Measurements from ENCODE around the gene KCNK15.
"Not testable (repeated sequence)": the region's sequence is repeated elsewhere in the genome, so short reads cannot be mapped to it uniquely, and the experiment has no call there.

The KCNK15 gene

DNA sequence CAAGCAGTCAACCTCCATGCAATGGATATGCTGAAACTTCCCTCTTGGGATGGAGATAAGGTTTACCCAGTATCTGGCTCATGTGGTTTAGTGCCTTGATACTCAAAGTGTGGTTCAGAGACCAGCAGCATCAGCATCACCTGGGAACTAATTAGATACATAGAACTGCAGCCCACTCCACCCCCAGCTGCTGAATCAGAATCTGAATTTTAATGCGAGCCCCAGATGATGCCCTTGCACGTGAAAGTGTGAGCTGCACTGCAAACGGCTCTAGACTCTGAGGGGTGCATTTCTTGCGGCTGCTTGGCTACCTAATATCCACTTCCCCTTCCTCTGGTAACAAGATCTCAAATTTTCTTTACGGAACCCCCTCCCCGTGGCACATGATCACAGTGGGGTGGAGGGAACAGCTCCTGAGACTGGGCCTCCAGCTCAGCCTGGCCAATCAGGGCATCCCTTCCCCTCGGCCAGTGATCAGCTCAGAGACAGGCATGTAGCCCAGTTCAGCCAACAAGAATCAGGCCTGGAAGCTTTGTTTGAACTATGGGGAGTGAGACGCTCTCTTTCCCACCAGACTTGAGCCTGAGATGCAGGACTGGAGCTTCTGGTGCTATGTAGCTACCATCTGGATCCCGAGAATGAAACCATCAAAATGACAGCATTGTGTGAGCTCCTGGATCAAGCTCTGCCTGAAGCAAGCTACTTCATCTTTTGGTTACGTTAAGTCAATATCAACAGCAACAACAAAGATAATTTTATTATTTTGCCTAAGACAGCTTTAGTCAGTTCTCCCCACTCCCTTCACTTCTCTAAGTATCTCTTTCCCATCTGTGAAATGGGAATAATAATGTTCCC is 12.8 kb downstream of the KCNK15 start:
- no peak for DNase-seq (ENCODE audit: low read depth)

GRCh38 chr20:44759595-44759994 is 13.9 kb downstream of the KCNK15 start:
- no peak for DNase-seq (ENCODE audit: low read depth)

GRCh38 chr20:44761423-44761822 is 15.8 kb downstream of the KCNK15 start:
- no peak for DNase-seq (ENCODE audit: low read depth)

DNA sequence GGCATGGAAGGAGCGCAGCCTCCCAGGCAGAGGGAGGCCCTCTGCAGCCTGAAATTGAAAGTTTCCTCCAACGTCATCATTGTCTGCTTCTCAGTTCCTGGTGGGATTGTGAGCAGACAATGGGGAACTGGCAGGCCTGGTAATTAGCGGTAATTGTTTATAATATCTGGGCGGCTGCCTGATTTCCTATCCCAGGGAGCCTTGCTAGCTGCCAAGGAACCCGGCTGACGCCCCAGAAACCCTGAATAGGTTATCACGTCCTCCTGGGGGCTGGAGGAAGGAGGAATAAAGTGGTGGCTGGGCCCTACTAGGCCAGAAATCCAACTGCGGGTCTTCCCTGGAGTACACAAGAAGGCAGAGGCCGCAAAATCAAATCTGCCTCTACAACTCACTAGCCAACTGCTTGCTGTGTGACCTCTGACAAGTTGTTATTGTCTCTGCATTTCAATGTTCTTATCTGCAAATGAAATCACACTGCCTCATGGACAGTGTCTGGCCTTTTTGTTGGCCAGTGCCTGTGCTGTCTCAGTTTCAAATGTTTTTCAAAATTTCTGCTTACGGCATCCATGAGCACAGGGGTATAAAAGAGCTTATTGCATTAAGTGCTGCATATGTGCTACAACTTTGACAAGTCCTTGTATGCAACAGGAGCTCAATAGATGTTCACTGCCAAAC is 16.9 kb downstream of the KCNK15 start:
- DNase-seq (ENCODE audit: low read depth) = no peak

DNA sequence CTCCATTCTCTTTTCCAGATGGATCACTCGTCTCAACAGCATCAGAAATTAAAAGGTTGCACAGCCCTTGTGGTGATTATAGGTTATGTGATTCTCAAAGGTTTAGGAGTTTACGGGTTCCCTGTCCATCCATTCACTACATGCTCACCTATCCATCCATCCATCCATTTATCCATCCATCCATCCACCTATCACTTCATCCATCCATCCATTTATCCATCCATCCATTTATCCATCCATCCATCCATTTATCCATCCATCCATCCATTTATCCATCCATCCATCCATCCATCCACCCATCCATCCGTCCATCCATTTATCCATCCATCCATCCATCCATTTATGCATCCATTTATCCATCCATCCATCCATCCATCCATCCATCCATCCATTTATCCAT is 18.1 kb downstream of the KCNK15 start:
- not testable (repeated sequence) for DNase-seq (ENCODE audit: low read depth)

- no peak for DNase-seq (ENCODE audit: low read depth)
These were observed 19.4 kb downstream of the KCNK15 start for GRCh38 chr20:44765091-44765490.

DNA sequence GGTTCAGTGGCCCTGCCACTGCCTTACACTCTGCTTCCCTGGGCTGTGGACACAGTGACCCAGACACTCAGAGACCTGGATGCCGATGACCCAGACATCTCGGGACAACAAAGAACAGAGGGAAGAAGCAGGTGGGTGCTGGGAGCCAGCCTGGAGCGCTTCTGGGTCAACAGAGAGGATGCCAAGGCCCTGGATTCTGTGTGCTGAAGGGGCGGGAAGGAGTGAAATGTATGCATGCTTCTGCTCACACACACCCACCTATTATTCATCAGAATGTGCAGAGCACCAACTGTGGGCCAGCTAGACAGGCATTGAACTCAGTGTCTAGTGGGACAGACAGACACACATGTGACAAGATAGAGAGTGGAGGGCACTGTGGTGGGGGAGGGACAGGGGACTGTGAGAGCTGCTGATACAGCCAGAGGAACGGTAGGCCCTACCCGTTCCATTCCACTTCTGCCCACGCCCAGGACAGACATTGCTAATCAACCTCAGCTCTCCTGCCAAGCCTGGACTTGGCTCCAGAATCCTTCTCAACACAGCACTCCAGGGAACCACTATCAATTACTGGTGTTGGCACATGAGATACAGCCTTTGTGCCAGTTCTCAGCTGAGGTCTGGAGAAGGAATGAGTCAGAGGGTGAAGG is 20.2 kb downstream of the KCNK15 start:
- no peak for DNase-seq (ENCODE audit: low read depth)

DNA sequence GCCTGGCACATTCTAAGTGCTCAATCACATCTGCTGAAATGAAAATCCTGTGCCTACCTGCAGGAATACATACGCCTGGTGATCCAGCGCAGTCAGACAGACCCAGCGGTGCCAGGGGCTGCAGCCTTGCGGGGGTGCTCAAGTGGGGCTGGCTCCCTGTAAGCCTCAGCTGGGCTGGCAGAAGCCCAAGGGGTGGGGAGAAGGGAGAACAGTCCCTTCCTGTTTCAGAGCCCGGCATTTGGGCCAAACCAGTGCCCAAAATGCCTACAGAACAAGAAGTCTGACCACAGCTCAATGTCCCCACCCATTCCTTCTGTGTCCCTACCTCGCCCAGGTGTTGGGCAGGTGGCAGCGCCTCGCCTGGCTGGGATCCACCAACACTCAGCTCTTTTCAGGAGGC is 22.6 kb downstream of the KCNK15 start:
- no peak for DNase-seq (ENCODE audit: low read depth)

GRCh38 chr20:44768854-44769480 is 23.3 kb downstream of the KCNK15 start:
- DNase-seq (ENCODE audit: low read depth) = no peak

- no peak for DNase-seq (ENCODE audit: low read depth)
These were observed 23.8 kb downstream of the KCNK15 start for GRCh38 chr20:44769481-44769863.

DNA sequence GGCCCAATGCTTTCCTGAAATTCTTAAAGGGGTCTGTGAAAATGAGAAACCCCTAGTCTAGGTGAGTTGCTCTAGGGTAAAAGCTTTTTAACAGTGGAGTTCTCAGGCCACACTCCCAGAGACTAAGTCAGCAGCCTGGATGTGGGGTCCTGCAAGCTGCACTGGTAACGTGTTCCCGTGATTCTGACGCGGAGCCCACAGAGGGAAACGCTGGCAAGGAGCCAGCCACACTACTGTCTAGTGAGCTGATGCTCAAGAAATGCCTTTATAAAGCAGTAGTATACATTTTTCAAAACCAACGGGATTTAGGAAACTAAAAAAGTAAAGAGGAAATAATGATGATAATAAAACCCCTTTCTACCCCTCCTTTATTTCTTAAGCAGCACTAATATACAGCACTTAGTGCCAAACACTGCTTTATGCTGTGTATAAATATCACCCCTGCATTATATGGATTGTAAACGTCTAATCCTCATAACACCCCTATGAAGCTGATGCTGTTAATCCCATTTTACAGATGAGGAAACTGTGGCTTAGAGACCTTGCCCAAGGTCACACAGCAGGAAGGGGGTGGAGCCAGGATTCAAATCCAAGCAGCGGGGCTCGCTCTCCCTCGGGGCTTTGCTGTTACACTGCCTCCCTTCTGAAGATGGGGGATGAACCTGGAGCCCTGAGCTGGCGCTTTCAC is 25.0 kb downstream of the KCNK15 start:
- no peak for DNase-seq (ENCODE audit: low read depth)

- DNase-seq (ENCODE audit: low read depth) = no peak
These were observed 25.5 kb downstream of the KCNK15 start for GRCh38 chr20:44771172-44771535.

GRCh38 chr20:44772636-44773035 is 27.0 kb downstream of the KCNK15 start:
- DNase-seq (ENCODE audit: low read depth) = no peak

GRCh38 chr20:44773070-44773829 is 27.6 kb downstream of the KCNK15 start:
- DNase-seq (ENCODE audit: low read depth) = no peak

DNA sequence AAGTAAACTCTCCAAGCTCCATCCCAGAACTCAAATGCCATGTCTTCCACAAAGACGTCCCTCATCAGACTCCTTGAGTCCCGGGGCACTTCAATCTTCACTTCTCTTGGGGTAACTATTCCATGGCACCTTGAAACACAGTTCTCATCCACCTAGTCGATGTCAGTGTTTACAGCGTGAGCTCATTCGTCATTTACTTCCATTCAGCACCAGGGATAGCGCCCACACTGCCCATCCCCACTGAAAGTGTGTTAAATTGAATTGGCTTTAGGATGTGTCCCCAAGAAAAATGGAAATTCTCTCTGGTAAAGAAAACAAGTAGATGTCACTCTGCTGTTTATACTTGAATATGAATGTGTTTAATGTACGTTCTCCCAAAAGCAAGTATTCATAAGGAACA is 31.3 kb downstream of the KCNK15 start:
- DNase-seq (ENCODE audit: low read depth) = no peak

DNA sequence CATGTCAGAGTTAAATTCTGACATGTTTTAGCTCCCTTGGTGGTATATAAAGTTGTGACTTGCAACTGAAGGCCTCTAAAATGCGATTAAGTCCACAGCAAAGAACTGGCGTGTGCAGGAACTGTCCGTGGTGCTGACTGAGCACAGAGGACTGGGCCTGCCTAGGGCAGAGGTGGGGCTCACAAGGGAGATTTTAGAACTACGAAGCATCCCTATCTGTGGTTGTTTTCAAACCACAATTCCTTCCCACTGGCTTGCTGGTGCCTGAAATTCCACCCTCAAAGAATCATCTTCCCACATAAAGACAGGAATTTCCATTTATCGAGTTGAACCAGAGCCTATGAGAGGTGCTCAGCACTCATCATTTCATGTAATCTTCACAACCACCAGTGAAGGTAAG is 34.6 kb downstream of the KCNK15 start:
- no peak for DNase-seq (ENCODE audit: low read depth)

DNA sequence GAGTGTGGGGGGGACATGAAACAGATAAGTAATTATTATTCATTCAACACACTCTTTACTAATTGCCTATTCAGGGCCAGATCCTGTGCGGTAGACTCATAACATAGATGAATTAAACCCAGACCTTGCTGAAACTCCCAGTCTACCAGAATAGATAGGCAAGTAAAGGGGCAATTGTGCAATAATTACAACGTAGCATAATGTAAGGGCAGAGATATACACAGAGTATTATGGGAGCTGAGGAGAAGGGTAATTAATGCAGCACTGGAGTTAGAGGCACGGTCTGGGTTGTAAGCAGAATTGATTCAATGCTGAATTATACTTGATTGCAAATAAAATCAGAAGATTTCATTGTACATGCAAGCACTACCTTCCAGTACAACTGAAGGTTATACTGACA is 35.5 kb downstream of the KCNK15 start:
- no peak for DNase-seq (ENCODE audit: low read depth)

- DNase-seq (ENCODE audit: low read depth) = no peak
These were observed 36.1 kb downstream of the KCNK15 start for GRCh38 chr20:44781791-44782190.

- no peak for DNase-seq (ENCODE audit: low read depth)
These were observed 39.0 kb downstream of the KCNK15 start for GRCh38 chr20:44784688-44785087.

- DNase-seq (ENCODE audit: low read depth) = no peak
These were observed 40.1 kb downstream of the KCNK15 start for GRCh38 chr20:44785768-44786167.

- DNase-seq (ENCODE audit: low read depth) = no peak
These were observed 41.6 kb downstream of the KCNK15 start for GRCh38 chr20:44787299-44787698.
